K562 (cell line): ENCODE data around the gene EMX2. TPM values are rescaled to one million over a fixed set of nuclear protein-coding genes. Genes with fewer than 3 reads are reported as not detected.

Experiments
- ATAC-seq: fragments of 200-7000 bp; cut with Tn5 transposase; 3 replicates; pipeline ENCODE4 v1.9.1; 2020; ENCODE audit warnings: moderate library complexity
- BruUV-seq: library from RNA; stranded (reverse); fragments of 400-500 nt; replicated peaks from 2 replicates; lab custom pipeline; 2021; lab: Mats Ljungman, UMichigan
- CTCF ChIA-PET: fragments of 300-600 bp; formaldehyde crosslinking; extraction: SDS; loops from one replicate; lab custom pipeline; 2021; ENCODE audit warnings: low intra/inter-chr PET ratio; lab: Yijun Ruan, JAX
- POLR2A ChIA-PET: fragments of 300-600, 350-650 bp; sonication (Branson Sonifier 250); formaldehyde crosslinking; extraction: SDS; loops from one replicate; lab custom pipeline; 2021; ENCODE audit warnings: antibody characterized with exemption, inconsistent platforms; lab: Yijun Ruan, JAX
- DNase-seq, 4 experiments: peaks; one replicate each; pipeline versions ENCODE4 v3.0.0 to v3.0.0-alpha.2; 2011 to 2018; ENCODE audit warnings: low spot score in 3 of 4, mixed read lengths in 3 of 4; ENCODE audit errors: extremely low read depth in 1 of 4
- FAIRE-seq: peaks from 2 replicates; lab custom pipeline; 2011; peaks lifted over from hg19 to GRCh38; lab: Jason Lieb, UNC
- H2AFZ ChIP-seq: 2 replicates; pipeline ENCODE4 v1.6.0; 2011; ENCODE audit warnings: low read depth, low read length, control low read depth, inconsistent platforms
- H3K27ac ChIP-seq: fragments of 200-600 bp; 3 replicates; pipeline ENCODE4 v1.8.0; 2011; ENCODE audit warnings: low read depth, mild to moderate bottlenecking, control low read depth, inconsistent platforms, low read length, moderate library complexity, mixed read lengths; ENCODE audit errors: extremely low read depth
- H3K27me3 ChIP-seq, 2 experiments: fragments of 300-600 bp in 1 of 2; 2 replicates in 1 of 2; 3 replicates in 1 of 2; pipeline versions ENCODE4 v1.6.0 to v1.8.0; 2011; ENCODE audit warnings: inconsistent platforms in 2 of 2, low read length in 2 of 2, mild to moderate bottlenecking in 1 of 2, mixed read lengths in 1 of 2, moderate library complexity in 1 of 2; ENCODE audit not compliant: control insufficient read depth in 2 of 2, insufficient read depth in 2 of 2
- H3K36me3 ChIP-seq: fragments of 300-600 bp; 3 replicates; pipeline ENCODE4 v1.8.0; 2011; ENCODE audit warnings: mild to moderate bottlenecking, low read length, inconsistent platforms; ENCODE audit not compliant: control insufficient read depth, insufficient read depth
- H3K4me1 ChIP-seq, 2 experiments: fragments of 200-600 bp in 1 of 2; replicated peaks in 1 of 2; 2 replicates in 1 of 2; 3 replicates in 1 of 2; pipeline versions ENCODE4 v1.5.1 to v1.8.0; 2011; ENCODE audit warnings: inconsistent platforms in 2 of 2, low read length in 2 of 2, mild to moderate bottlenecking in 1 of 2, mixed read lengths in 1 of 2, moderate library complexity in 1 of 2; ENCODE audit not compliant: control insufficient read depth in 2 of 2, insufficient read depth in 2 of 2
- H3K4me2 ChIP-seq: 2 replicates; pipeline ENCODE4 v1.6.1; 2011; ENCODE audit warnings: low read length, control low read depth, inconsistent platforms, mixed read lengths; ENCODE audit not compliant: insufficient read depth
- H3K4me3 ChIP-seq: fragments of 200-600 bp; sonication (generic), shearing (Covaris generic); 2 replicates; pipeline ENCODE4 v1.5.1; 2016; ENCODE audit warnings: control low read depth, inconsistent platforms
- H3K79me2 ChIP-seq: fragments of 200-600 bp; 3 replicates; pipeline ENCODE4 v1.8.0; 2011; ENCODE audit warnings: low read length, inconsistent platforms; ENCODE audit not compliant: control insufficient read depth, insufficient read depth
- H3K9ac ChIP-seq, 2 experiments: 2 replicates each; pipeline versions ENCODE4 v1.6.0 to v1.6.1; 2011; ENCODE audit warnings: low read depth in 2 of 2, low read length in 2 of 2, control low read depth in 1 of 2, inconsistent platforms in 1 of 2, mild to moderate bottlenecking in 1 of 2, mixed read lengths in 1 of 2; ENCODE audit not compliant: insufficient read depth in 1 of 2
- H3K9me1 ChIP-seq: one replicate; pipeline ENCODE4 v1.6.0; 2011; ENCODE audit warnings: inconsistent platforms, mild to moderate bottlenecking, low read length, moderate library complexity; ENCODE audit not compliant: control insufficient read depth, insufficient read depth
- H3K9me3 ChIP-seq: replicated peaks from 2 replicates; pipeline ENCODE4 v1.5.1; 2011; ENCODE audit warnings: low read depth, low read length, inconsistent platforms; ENCODE audit not compliant: control insufficient read depth, insufficient read depth
- H4K20me1 ChIP-seq: replicated peaks from 2 replicates; pipeline ENCODE4 v1.6.1; 2011; ENCODE audit warnings: low read length, inconsistent platforms, mixed read lengths; ENCODE audit not compliant: control insufficient read depth, insufficient read depth
- HIVEP1 ChIP-seq: fragments of 250-450 bp; sonication (Bioruptor Pico); IDR thresholded peaks from 2 replicates; pipeline ENCODE4 v1.4.0; 2020; ENCODE audit warnings: mild to moderate bottlenecking
- PBX2 ChIP-seq, 2 experiments: IDR thresholded peaks in 1 of 2; conservative IDR thresholded peaks in 1 of 2; 2 replicates each; pipeline ENCODE4 v1.6.1; 2016; ENCODE audit warnings: low read depth in 2 of 2, mild to moderate bottlenecking in 1 of 2, missing compliant biosample characterization in 1 of 2, missing genetic modification characterization in 1 of 2, moderate library complexity in 1 of 2
- WGBS: fragments of 100-300 bp; shearing (Covaris generic); methylation state at CpG from one replicate; pipeline ENCODE4 v1.1.6; 2016; ENCODE audit warnings: low coverage, mixed read lengths; ENCODE audit not compliant: insufficient coverage; ENCODE audit errors: missing lambda C conversion rate; 5-methylcytosine and 5-hydroxymethylcytosine counted together
- in situ Hi-C: fragments of 300-500 bp; cut with MboI; formaldehyde crosslinking; loops from 4 replicates; pipeline ENCODE4 v1.15.0; 2018; ENCODE audit warnings: inconsistent platforms, mixed read lengths
- intact Hi-C: fragments of 100-400 bp; cut with micrococcal nuclease; formaldehyde crosslinking; loops from 2 replicates; pipeline ENCODE4 v1.14.2; 2022
- polyA plus RNA-seq, 8 experiments: library from polyadenylated mRNA; depleted of rRNA in 4 of 8; stranded (reverse) in 5 of 8; unstranded in 3 of 8; fragments of >200 nt; fragmentation: Nextera tagmentation in 2 of 8; fragmentation: Illumina TruSeq in 1 of 8; extraction: Ambion mirVana in 2 of 8; extraction: Trizol in 1 of 8; gene quantifications; 2 replicates each; pipeline versions ENCODE4 v1.2.1 to v1.2.3, GENCODE V29; 2011 to 2014; ENCODE audit warnings: inconsistent platforms in 1 of 8, missing spikeins in 1 of 8
- total RNA-seq, 7 experiments: library from RNA; depleted of rRNA in 6 of 7; stranded (reverse); fragments of >200 nt in 6 of 7; fragmentation: Illumina TruSeq in 2 of 7; extraction: Trizol in 2 of 7; gene quantifications; 2 replicates each; pipeline versions ENCODE4 v1.2.1 to v1.2.3, GENCODE V29; 2011 to 2021; ENCODE audit warnings: low replicate concordance in 1 of 7
- TF ChIP-seq, protein P1 (sequence below): fragments of 450-650 bp; IDR thresholded peaks from 2 replicates; pipeline ENCODE4 v1.6.1; 2016

Gene EMX2
- total and polyA plus RNA-seq, 9 of the 15 experiments (the other 6 are each of a cell fraction or from before 2014, with no cell fraction given), result not detected

DNA sequence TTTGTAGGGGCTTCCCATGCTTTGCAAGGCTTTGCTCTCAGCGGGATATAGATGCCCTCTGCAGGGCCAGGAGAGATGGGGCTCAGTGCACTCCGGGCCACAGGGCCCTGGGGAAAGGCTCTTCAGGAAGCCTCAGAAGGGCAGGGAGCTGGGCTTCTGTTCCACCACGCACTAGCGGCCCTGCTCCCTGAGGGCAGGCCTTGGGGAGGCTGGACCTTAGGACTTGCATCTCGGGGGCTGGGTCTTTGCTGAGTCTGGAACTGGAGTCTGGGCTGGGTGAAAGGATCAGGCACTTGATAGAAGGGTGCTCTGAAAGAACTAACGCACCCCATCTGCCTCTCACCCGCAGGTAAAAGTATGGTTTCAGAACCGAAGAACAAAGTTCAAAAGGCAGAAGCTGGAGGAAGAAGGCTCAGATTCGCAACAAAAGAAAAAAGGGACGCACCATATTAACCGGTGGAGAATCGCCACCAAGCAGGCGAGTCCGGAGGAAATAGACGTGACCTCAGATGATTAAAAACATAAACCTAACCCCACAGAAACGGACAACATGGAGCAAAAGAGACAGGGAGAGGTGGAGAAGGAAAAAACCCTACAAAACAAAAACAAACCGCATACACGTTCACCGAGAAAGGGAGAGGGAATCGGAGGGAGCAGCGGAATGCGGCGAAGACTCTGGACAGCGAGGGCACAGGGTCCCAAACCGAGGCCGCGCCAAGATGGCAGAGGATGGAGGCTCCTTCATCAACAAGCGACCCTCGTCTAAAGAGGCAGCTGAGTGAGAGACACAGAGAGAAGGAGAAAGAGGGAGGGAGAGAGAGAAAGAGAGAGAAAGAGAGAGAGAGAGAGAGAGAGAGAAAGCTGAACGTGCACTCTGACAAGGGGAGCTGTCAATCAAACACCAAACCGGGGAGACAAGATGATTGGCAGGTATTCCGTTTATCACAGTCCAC, 5.4 kb downstream of the EMX2 start:
- CTCF ChIA-PET, result no interaction called here
- H3K27me3 ChIP-seq, result peaks cover 10 to 67% of the 10 kb centered on the region in 2 experiments

More for the DNA sequence above, 5.4 kb downstream of the EMX2 start:
- no peaks in the 10 kb centered on the region for H3K9me3 ChIP-seq
- H3K4me3 ChIP-seq, result no peak overlapping the region
- BruUV-seq, result no TSS peak
- no peaks in the 10 kb centered on the region for H3K36me3 ChIP-seq
- in situ Hi-C loops (loop anchor here (25.0 kb wide), 1 partner anchor 689 kb away; no protein-coding TSS in a partner anchor), intact Hi-C loops (no loop called here)
- POLR2A ChIA-PET, result no interaction called here
- H4K20me1 ChIP-seq, result no peaks in the 10 kb centered on the region
- TF ChIP-seq PBX2 (CRISPR knock-in tag; IDR thresholded peaks at IDR 0.05; ENCODE audit: low read depth), result no peak
- 0 out of 2 replicates have a peak, but pooled peaks have one; percentile 18 for TF ChIP-seq PBX2 (tag; conservative IDR thresholded peaks at IDR 0.05; ENCODE audit: low read depth)
- TF ChIP-seq HIVEP1, result no peak
- TF ChIP-seq, protein P1, sequence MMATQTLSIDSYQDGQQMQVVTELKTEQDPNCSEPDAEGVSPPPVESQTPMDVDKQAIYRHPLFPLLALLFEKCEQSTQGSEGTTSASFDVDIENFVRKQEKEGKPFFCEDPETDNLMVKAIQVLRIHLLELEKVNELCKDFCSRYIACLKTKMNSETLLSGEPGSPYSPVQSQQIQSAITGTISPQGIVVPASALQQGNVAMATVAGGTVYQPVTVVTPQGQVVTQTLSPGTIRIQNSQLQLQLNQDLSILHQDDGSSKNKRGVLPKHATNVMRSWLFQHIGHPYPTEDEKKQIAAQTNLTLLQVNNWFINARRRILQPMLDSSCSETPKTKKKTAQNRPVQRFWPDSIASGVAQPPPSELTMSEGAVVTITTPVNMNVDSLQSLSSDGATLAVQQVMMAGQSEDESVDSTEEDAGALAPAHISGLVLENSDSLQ, result peak; percentile 82
- no peak for DNase-seq
- no peak overlapping the region for H2AFZ ChIP-seq
- H3K4me2 ChIP-seq, result no peak overlapping the region
- WGBS, result 0% methylated on average over 15 of the region's 32 CpGs
- FAIRE-seq, result no peak
- H3K9me1 ChIP-seq, result no peaks in the 10 kb centered on the region
- ATAC-seq, result no peak; the same call in 2 of the 3 replicates
- H3K9ac ChIP-seq, result no peak overlapping the region
- no peak overlapping the region for H3K27ac ChIP-seq
- peaks cover 0 to 11% of the 10 kb centered on the region in 2 experiments; a peak in 2 of 5 replicates for H3K4me1 ChIP-seq
- H3K79me2 ChIP-seq, result no peaks in the 10 kb centered on the region
